SU-DHL-6 (cell line): ENCODE results near the gene BTNL3.

Experiments used
- CTCF ChIP-seq: fragments of 200-600 bp; sonication (generic); IDR thresholded peaks from one replicate; pipeline ENCODE4 v1.5.1; 2017; ENCODE audit warnings: antibody characterized with exemption, mild to moderate bottlenecking, low read length, moderate library complexity; ENCODE audit not compliant: insufficient read depth, poor library complexity, severe bottlenecking
- EZH2phosphoT487 ChIP-seq: fragments of 200-600 bp; sonication (generic), shearing (Covaris generic); conservative IDR thresholded peaks from 2 replicates; pipeline ENCODE4 v1.6.1; 2018; ENCODE audit warnings: mild to moderate bottlenecking, antibody characterized with exemption, low read length, moderate library complexity, mixed read lengths

GRCh38 chr5:181028032-181028819 lies 39.6 kb downstream of the BTNL3 start:
- TF ChIP-seq CTCF = no peak
- TF ChIP-seq EZH2phosphoT487 = no peak
